ENCODE data around the gene B9D2. TPM values are rescaled to one million over a fixed set of nuclear protein-coding genes. Genes with fewer than 3 reads are reported as not detected.

B9D2 gene
- total RNA-seq, 1 donor from 2014 or later = 10.7 TPM

DNA sequence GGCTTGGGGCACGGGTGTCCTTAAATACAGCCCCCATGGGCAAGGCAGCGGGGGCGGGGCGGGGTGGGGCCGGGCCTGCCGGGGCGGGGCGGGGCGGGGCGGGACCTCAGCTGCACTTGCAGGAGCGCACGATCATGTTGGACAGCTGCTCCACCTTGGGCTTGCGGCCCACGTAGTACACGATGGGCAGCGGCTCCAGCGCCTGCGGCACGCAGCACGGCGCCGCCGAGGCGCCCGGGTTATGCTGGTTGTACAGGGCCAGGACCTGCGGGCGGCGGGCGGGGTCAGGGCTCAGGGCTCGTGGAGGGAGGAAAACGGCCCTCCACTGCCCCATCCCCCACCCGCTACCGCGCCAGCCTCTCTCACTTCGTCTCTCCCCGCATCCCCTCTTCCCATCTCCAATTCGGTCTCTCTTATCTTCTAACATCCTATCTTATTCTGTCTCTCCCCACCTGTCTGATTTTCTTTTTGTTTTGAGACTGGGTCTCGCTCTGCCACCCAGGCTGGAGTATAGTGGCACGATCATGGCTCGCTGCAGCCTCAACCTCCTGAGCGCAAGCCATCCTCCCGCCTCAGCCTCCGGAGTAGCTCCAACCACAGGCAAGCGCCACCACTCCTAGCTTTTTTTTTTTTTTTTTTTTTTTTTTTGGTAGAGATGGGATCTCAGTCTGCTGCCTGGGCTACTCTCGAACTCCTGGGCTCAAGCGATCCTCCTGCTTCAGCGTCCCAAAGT, 32.8 kb downstream of the B9D2 start:
- Mint-ChIP-seq H3K9me3 (ENCODE audit: low read depth) (no peaks in the 10 kb centered on the region), H3K27ac (no peak overlapping the region), H3K27me3 (peaks cover 11% of the 10 kb centered on the region), H3K4me1 (ENCODE audit: low read depth) (peaks cover 9% of the 10 kb centered on the region), H3K4me3 (ENCODE audit: low read depth) (no peak overlapping the region), H3K36me3 (ENCODE audit: insufficient read depth) (no peaks in the 10 kb centered on the region)
- no peak for DNase-seq (ENCODE audit: low spot score, unreplicated experiment)
- TF ChIP-seq, protein P1, sequence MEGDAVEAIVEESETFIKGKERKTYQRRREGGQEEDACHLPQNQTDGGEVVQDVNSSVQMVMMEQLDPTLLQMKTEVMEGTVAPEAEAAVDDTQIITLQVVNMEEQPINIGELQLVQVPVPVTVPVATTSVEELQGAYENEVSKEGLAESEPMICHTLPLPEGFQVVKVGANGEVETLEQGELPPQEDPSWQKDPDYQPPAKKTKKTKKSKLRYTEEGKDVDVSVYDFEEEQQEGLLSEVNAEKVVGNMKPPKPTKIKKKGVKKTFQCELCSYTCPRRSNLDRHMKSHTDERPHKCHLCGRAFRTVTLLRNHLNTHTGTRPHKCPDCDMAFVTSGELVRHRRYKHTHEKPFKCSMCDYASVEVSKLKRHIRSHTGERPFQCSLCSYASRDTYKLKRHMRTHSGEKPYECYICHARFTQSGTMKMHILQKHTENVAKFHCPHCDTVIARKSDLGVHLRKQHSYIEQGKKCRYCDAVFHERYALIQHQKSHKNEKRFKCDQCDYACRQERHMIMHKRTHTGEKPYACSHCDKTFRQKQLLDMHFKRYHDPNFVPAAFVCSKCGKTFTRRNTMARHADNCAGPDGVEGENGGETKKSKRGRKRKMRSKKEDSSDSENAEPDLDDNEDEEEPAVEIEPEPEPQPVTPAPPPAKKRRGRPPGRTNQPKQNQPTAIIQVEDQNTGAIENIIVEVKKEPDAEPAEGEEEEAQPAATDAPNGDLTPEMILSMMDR (IDR thresholded peaks at IDR 0.05; ENCODE audit: unreplicated experiment) = no peak

DNA sequence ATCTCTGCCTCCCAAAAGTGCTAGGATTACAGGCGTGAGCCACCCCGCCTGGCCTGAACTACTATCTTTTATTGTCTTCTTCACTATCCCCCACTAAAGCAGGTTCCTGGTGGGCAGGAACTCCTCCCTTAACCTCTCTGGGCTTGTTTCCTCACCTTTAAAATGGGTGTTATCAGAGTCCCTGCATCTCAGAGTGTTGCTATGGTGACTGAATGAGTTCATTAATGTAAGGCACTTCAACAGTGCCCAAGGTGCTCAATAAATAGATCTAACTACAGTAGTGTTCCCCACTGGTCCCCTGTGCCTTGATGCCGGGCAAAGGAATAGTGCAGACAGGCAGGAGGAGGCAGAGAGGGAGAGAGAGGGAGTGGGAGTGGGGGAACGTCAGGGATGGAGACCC, 33.5 kb downstream of the B9D2 start:
- DNase-seq (ENCODE audit: low spot score, unreplicated experiment) = no peak
- Mint-ChIP-seq H3K9me3 (ENCODE audit: low read depth) (no peaks in the 10 kb centered on the region), H3K4me3 (ENCODE audit: low read depth) (no peak overlapping the region), H3K36me3 (ENCODE audit: insufficient read depth) (no peaks in the 10 kb centered on the region), H3K4me1 (ENCODE audit: low read depth) (peaks cover 11% of the 10 kb centered on the region), H3K27me3 (peaks cover 11% of the 10 kb centered on the region), H3K27ac (no peak overlapping the region)
- TF ChIP-seq, protein P1 (IDR thresholded peaks at IDR 0.05; ENCODE audit: unreplicated experiment) = no peak

DNA sequence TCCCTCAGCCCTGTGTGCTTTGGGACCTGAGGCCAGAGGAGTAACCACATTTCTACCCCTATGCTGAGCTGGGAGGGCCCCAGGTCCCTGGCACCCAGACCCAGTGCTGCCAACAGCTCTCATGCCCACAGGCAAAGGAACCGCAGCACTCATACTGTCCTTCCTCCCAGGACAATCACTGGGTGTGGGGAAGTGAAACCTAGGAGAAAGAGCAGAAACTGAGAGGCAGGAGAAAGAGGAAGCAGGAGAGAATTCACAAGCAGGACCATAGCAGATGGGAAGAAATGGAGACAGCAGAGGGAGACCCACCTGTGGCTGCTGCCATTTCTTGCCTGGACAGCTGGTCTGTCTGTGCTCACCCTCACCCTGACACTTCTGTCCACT, 35.1 kb downstream of the B9D2 start:
- Mint-ChIP-seq H3K27ac (no peak overlapping the region), H3K4me1 (ENCODE audit: low read depth) (peaks cover 25% of the 10 kb centered on the region), H3K9me3 (ENCODE audit: low read depth) (no peaks in the 10 kb centered on the region), H3K27me3 (peaks cover 11% of the 10 kb centered on the region), H3K36me3 (ENCODE audit: insufficient read depth) (no peaks in the 10 kb centered on the region), H3K4me3 (ENCODE audit: low read depth) (no peak overlapping the region)
- no peak for DNase-seq (ENCODE audit: low spot score, unreplicated experiment)
- TF ChIP-seq, protein P1 (IDR thresholded peaks at IDR 0.05; ENCODE audit: unreplicated experiment) = no peak

DNA sequence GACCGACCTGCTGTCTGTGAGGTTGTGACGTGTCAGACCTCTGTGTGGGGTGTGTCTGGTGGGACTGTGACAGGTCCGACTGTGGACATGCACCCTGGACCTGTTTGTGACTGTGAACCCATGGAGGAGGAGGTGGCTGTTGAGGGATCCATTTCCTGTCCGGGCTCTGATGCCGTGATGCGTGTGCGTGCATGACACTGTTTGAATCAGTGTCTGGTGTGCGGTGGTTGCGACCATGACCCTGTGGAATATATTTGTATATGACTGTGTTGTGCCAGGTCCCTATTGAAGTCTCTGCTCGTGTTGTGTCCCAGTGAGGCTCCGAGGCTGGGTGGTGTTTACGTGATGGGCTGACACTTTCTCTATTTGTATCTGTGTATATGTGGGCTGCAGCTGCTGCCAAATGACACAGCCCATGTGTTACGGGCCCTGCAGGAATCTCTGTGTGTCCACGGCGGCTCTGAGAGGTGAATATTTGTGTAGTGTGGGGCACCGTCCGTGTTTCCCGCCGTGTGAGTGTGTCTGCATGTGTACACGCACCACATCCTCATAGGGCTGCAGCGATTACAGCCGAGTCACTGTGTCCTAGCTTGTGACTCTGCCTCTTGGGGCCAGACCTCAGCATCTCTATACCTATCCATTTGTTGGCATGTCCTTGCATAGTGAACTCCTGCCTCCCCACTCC, 35.6 kb downstream of the B9D2 start:
- H3K36me3 Mint-ChIP-seq (ENCODE audit: insufficient read depth) = no peaks in the 10 kb centered on the region
- H3K27me3 Mint-ChIP-seq = peaks cover 11% of the 10 kb centered on the region
- H3K9me3 Mint-ChIP-seq (ENCODE audit: low read depth) = no peaks in the 10 kb centered on the region
- H3K27ac Mint-ChIP-seq = no peak overlapping the region
- H3K4me3 Mint-ChIP-seq (ENCODE audit: low read depth) = peak overlapping the region; percentile 1
- TF ChIP-seq, protein P1 (IDR thresholded peaks at IDR 0.05; ENCODE audit: unreplicated experiment) = no peak
- H3K4me1 Mint-ChIP-seq (ENCODE audit: low read depth) = peaks cover 28% of the 10 kb centered on the region
- DNase-seq (ENCODE audit: low spot score, unreplicated experiment) = no peak

DNA sequence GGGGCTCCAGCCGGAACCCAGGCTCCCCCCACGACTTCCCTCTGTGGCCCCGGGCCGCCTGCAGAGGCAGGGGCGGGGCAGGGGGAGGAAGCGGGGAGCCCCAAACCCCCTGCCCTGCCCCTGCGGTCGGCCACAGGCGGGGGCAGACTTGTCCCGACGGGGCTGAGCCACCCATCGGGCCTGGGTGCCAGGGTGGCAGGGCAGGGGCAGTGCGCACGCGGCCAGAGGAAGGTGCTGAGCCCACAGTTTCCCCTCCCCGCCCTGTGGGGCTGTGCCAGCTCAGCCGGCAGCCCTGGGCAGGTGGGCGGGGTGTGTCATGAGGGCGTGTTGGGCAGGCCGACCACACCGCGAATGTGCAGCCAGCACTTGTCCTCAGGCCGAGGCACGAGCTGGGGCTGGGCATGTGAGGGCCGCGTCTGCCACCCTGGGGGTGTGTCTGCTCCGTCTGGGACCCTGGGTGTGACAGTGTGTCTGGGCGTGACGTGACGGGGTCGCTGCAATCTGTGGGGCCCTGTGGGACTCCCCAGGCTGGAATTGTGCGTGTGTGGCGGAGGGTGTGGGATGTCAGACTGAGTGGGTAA, 36.3 kb downstream of the B9D2 start:
- peak overlapping the region; percentile 1 for H3K4me3 Mint-ChIP-seq (ENCODE audit: low read depth)
- no peak for DNase-seq (ENCODE audit: low spot score, unreplicated experiment)
- no peaks in the 10 kb centered on the region for H3K9me3 Mint-ChIP-seq (ENCODE audit: low read depth)
- TF ChIP-seq, protein P1 (IDR thresholded peaks at IDR 0.05; ENCODE audit: unreplicated experiment) = no peak
- H3K27ac Mint-ChIP-seq = no peak overlapping the region
- H3K4me1 Mint-ChIP-seq (ENCODE audit: low read depth) = peaks cover 35% of the 10 kb centered on the region
- peaks cover 11% of the 10 kb centered on the region for H3K27me3 Mint-ChIP-seq
- peaks cover 3% of the 10 kb centered on the region for H3K36me3 Mint-ChIP-seq (ENCODE audit: insufficient read depth)

Data from progenitor cell of endocrine pancreas (in vitro differentiated cells).